Measurements from ENCODE around the gene COL6A1. TPM values are rescaled to one million over a fixed set of nuclear protein-coding genes. Genes with fewer than 3 reads are reported as not detected.

The COL6A1 gene
- total RNA-seq, 1 donor from 2014 or later, result 226 TPM

DNA sequence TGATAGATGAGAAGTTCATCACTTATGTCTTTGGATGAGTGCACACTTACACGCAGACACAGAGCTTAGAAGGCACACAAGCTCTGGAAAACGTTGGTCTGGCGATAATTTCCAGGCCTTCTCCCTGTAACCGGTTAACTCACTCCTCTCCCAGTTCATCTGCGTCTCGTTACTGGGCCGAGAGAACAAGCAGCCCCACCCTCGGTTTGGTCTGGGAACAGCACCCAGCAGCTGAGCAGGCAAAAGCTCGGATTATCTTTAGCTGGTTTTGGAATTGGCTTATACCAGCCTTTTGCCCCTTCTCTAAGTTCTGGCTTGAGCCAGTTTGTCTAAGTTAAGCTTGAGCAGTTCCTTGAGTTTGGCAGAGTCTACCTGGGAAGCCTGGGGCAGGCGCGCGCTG is 27.3 kb upstream of the COL6A1 start:
- DNase-seq (ENCODE audit: low read depth), result no peak
- no peaks in the 10 kb centered on the region for H3K36me3 ChIP-seq (ENCODE audit: control insufficient read depth, insufficient read depth, low read length)
- peaks cover 11% of the 10 kb centered on the region for H3K27me3 ChIP-seq (ENCODE audit: control insufficient read depth, insufficient read depth, low read length)
- TF ChIP-seq, protein P1, sequence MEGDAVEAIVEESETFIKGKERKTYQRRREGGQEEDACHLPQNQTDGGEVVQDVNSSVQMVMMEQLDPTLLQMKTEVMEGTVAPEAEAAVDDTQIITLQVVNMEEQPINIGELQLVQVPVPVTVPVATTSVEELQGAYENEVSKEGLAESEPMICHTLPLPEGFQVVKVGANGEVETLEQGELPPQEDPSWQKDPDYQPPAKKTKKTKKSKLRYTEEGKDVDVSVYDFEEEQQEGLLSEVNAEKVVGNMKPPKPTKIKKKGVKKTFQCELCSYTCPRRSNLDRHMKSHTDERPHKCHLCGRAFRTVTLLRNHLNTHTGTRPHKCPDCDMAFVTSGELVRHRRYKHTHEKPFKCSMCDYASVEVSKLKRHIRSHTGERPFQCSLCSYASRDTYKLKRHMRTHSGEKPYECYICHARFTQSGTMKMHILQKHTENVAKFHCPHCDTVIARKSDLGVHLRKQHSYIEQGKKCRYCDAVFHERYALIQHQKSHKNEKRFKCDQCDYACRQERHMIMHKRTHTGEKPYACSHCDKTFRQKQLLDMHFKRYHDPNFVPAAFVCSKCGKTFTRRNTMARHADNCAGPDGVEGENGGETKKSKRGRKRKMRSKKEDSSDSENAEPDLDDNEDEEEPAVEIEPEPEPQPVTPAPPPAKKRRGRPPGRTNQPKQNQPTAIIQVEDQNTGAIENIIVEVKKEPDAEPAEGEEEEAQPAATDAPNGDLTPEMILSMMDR (IDR thresholded peaks at IDR 0.05; ENCODE audit: insufficient read depth, low read length, poor library complexity, severe bottlenecking), result no peak
- no peak overlapping the region for H3K4me3 ChIP-seq (ENCODE audit: low read depth, low read length)

DNA sequence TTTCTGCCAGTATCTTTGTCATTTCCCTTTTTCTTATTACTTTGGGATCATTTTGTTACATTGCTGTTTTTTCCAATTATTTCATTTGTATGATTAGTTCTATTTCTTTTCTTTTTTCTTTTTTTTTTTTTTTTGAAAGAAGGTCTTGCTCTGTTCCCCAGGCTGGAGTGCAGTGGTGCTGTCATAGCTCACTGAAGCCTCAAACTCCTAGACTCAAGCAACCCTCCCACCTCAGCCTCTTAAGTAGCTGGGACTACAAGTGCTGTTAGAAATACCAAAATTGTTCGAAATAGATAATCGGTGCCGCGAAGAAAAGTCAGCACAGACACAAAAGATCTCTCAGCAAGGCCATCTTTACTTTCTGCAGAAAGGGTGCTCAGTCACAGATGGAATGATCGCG is 26.6 kb upstream of the COL6A1 start:
- TF ChIP-seq, protein P1 (IDR thresholded peaks at IDR 0.05; ENCODE audit: insufficient read depth, low read length, poor library complexity, severe bottlenecking), result no peak

DNA sequence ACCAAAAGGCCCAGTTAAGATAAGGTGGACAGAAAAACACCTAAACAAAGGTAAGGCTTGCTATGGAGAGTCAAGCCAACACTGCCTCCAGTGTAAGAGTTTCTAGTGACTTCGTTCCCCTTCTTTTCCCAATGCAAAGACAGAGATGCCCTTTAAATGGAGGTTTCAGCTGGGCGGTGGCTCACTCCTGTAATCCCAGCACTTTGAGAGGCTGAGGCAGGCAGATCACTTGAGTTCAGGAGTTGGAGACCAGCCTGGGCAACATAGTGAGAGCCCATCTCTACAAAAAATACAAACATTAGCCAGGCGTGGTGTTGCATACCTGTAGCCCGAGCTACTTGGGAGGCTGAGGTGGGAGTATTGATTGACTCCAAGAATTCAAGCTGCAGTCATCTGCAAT is 24.0 kb upstream of the COL6A1 start:
- TF ChIP-seq, protein P1 (IDR thresholded peaks at IDR 0.05; ENCODE audit: insufficient read depth, low read length, poor library complexity, severe bottlenecking), result no peak
- peaks cover 4% of the 10 kb centered on the region for H3K27me3 ChIP-seq (ENCODE audit: control insufficient read depth, insufficient read depth, low read length)
- no peaks in the 10 kb centered on the region for H3K36me3 ChIP-seq (ENCODE audit: control insufficient read depth, insufficient read depth, low read length)
- no peak overlapping the region for H3K4me3 ChIP-seq (ENCODE audit: low read depth, low read length)
- DNase-seq (ENCODE audit: low read depth), result no peak

More for the DNA sequence above, 26.6 kb upstream of the COL6A1 start:
- no peak for DNase-seq (ENCODE audit: low read depth)
- Histone ChIP-seq H3K27me3 (ENCODE audit: control insufficient read depth, insufficient read depth, low read length) (peaks cover 10% of the 10 kb centered on the region), H3K4me3 (ENCODE audit: low read depth, low read length) (no peak overlapping the region), H3K36me3 (ENCODE audit: control insufficient read depth, insufficient read depth, low read length) (no peaks in the 10 kb centered on the region)

DNA sequence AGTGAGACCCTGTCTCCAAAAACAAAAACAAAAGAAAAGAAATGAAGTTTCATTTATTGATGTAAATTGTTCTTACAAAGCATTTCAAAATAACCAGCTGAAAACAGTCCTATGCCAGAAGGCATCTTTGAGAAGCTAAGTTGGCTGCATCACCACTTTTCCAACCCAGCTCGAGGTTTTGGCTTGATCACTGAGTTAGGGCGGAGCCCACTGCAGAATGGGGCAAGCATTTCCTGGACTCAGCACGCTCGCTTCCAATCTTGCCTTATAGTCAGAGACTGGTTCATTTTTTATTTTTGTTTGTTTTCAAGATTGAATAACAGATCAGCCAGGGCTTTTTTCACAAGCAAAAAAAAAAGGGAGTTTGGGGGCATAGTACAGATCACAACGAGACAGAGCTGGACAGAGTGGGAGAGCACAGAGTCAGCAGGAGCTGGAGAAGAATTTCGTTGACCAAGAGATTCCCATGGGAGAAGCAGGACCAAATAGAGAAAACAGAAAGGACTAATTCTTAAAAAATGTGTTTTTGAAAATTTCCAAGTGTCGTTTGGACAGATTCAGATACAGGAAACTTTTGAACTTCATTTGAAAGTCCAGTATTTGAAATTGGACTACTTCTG is 23.5 kb upstream of the COL6A1 start:
- DNase-seq (ENCODE audit: low read depth), result no peak
- TF ChIP-seq, protein P1 (IDR thresholded peaks at IDR 0.05; ENCODE audit: insufficient read depth, low read length, poor library complexity, severe bottlenecking), result no peak
- H3K36me3 ChIP-seq (ENCODE audit: control insufficient read depth, insufficient read depth, low read length), result no peaks in the 10 kb centered on the region

DNA sequence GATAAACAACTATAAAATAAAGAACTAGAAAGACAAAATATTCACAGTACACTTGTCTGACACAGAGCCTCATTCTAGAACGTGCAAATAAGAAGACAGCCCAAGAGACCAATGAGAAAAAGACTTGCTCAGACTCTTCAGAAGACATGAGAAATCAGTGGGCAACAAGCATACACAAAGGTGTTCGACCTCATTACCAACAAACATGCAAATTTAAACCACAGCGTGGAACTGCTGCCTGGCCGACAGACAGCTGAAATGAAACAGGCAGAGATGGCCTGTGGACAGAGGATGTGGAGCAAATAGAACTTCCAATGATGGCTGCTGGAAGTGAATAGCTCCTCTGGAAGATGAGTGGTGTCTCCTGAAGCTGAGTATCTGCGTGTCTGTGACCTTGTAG is 22.4 kb upstream of the COL6A1 start:
- TF ChIP-seq, protein P1 (IDR thresholded peaks at IDR 0.05; ENCODE audit: insufficient read depth, low read length, poor library complexity, severe bottlenecking), result no peak
- peaks cover 4% of the 10 kb centered on the region for H3K27me3 ChIP-seq (ENCODE audit: control insufficient read depth, insufficient read depth, low read length)

More for the DNA sequence above, 23.5 kb upstream of the COL6A1 start:
- H3K27me3 ChIP-seq (ENCODE audit: control insufficient read depth, insufficient read depth, low read length), result peaks cover 4% of the 10 kb centered on the region
- no peak overlapping the region for H3K4me3 ChIP-seq (ENCODE audit: low read depth, low read length)

More for the DNA sequence above, 22.4 kb upstream of the COL6A1 start:
- H3K4me3 ChIP-seq (ENCODE audit: low read depth, low read length), result no peak overlapping the region
- DNase-seq (ENCODE audit: low read depth), result no peak
- H3K36me3 ChIP-seq (ENCODE audit: control insufficient read depth, insufficient read depth, low read length), result no peaks in the 10 kb centered on the region

Data from kidney epithelial cell (primary cell).